GM03348 (cell line): ENCODE measurements around the gene SIRT7.
"Not testable (repeated sequence)": the region's sequence is repeated elsewhere in the genome, so short reads cannot be mapped to it uniquely, and the experiment has no call there.

Experiments used
- DNase-seq: peaks from one replicate; pipeline ENCODE4 v3.0.0; 2012; ENCODE audit warnings: low spot score

Gene SIRT7

DNA sequence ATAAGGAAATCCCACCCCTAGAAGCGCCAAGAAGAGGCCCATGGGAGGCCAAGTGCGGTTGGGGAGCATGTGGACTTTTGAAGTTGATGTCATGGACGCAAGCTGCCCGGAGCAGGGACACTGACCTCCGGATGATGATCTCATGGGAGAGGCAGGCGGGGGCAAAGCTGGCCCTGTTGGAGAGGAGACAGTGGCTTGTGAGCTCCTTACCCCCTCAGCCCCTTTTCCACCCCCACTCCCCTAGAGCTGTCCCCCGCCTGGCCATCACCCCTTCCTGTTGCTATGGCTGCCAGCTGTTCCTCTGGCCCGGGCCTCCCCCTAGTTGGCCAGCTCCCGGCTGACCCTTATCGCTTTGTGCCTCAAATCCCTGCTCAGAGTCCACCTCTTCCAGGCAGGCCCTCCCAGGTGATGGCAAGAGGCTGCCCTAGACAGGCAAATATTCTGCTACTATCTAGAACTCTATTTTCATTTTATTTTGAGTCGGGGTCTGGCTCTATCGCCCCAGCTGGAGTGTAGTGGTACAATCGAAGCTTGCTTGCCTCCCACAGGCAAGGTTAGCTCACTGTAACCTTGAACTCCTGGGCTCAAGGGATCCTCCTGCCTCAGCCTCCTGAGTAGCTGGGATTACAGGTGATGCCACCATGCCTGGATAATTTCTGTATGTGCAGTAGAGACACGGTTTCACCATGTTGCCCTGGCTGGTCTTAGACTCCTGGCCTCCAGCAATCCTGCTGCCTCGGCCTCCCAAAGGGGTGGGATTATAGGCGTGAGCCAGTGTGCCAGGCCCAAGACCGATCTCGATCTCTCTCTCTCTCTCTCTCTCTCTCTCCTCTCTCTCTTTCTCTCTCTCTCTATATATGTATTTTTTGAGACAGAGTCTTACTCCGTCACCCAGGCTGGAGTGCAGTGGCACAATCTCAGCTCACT, 36.4 kb upstream of the SIRT7 start:
- DNase-seq = no peak

DNA sequence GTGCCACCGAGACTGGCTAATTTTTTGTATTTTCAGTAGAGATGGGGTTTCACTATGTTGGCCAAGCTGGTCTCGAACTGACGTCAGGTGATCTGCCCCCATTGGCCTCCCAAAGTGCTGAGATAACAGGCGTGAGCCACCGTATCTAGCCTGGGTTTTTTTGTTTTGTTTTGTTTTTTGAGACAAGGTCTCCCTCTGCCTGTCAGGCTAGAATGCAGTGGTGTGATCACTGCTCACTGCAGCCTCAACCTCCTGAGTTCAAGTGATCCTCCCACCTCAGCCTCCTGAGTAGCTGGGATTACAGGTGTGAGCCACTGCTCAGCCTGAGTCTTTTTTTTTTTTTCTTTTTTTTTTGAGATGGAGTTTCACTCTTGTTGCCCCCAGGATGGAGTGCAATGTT, 35.5 kb upstream of the SIRT7 start:
- DNase-seq = not testable (repeated sequence)

DNA sequence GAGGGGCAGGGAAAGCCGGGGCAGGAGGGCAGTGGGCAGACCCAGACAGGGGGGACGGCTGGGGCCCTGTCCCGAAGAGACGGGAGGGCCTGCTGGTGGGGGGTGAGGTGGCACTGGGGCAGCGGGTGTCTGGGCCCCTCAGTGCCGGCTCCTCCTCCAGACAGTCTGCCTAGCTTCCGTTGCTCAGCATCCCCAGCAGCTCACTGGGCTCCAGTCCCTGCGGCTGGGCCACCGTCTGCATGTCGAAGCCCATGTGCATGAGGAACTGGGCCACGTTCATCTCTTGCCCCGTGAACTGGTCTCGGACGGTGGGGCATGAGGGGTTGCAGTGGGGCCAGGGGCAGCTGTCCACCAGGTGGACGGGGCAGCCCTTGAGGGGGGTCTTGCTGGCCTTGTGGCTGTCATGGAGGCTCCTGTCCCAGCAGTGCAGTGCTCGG, 34.8 kb upstream of the SIRT7 start:
- DNase-seq = no peak

DNA sequence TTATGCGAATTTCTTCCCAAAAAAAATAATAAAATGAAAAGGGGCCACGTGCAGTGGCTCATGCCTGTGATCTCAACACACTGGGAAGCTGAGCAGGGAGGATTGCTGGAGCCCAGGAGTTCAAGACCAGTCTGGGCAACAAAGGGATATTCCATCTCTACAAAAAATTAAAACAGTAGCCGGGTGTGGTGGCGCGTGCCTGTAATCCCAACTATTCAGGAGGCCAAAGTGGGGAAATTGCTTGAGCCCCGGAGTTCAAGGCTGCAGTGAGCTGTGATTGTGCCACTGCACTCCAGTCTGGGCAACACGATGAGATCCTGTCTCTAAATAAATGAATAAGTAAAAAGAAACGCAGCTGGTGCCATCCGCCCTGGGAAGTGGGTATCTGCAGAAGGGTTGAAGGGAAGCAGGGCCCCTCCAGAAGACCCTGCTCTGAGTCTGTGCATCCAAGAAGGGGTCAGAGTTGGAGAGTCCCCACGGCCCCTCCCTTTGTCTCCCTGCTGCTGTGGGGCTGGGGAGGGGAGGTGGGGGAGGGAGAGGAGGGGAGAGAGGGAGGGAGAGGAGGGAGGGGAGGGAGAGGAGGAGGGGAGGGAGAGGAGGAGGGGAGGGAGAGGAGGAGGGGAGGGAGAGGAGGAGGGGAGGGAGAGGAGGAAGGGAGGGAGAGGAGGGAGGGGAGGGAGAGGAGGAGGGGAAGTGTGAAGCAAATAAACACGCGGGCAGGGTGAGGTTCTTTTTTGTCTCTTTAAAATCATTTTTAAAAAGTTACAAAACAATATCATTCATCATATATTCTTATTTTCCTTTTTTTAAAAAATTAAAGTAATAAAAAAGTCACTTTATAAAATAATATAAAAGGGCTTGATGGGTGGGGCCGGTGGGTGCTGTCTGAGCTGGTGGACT, 34.1 kb upstream of the SIRT7 start:
- DNase-seq = no peak

DNA sequence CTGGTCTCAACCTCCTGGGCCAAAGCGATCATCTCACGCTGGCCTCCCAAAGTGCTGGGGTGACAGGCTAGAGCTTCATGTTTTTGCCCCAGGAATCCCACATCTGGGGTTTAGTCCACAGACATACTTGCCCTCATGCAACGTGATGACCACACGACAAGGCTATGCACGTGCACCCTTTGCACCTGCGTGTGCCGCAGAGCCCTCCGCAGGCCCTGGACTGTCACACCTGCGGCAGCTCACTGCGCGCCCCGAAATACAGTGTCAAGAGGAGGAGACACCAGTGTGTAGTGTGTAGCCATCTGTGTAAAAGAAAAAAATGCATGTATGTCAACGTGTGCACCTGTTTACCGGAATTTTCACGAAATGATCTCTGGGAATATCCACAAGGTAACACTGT, 32.5 kb upstream of the SIRT7 start:
- no peak for DNase-seq

DNA sequence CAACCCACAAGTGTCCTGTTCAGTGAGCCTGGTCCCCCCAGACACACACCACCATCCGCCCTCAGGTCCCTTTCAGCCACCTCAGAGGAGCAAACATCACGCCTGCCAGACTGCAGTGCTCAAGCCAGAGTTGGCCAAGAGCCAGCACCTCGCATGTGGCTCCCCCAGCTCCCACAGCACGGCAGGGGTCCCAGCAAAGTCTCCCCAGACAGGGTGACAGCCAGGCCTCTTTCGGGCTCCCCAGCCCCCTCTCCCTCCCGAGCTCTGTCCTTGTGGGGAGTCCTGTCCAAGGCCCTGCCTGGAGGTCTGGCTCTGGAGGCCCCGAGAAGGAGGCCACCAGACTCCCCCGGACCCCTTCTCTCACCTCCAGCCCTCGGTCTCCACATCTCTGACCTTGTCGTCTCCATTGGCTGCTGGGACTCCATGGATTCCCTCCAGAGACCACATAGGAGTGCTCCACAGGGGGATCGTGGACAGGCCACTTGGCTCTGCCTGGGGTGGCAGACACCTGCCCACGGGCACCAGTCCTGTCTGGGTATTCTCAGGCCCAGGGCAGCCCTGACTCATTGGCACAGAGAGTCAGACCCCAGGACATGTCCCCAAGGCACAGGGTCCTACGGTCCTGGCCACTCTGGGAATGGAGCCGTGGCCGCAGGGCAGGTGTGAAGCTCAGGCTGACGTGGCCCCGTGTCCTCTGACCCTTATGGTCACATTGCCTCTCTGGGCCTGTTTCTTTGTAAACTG, 30.8 kb upstream of the SIRT7 start:
- DNase-seq = no peak

DNA sequence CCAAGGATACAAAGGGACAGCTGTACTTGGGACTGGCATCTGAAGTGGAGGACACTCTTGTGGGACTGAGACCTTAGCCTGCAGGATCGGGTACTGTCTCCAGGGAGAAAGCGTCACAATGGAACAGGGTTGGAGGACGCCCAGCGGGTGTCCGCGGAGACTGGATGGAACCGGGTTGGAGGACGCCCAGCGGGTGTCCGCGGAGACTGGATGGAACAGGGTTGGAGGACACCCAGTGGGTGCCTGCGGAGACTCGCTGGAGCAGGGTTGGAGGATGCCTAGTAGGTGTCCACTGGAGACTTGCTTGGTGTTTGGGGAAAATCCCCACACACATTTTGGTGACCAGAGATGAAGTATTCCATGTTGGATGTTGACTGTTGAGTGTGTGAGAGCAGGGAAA, 29.2 kb upstream of the SIRT7 start, which contains the start of gene MYADML2:
TSS of gene MYADML2 (minus strand) at position 45 of the 400 bp plus-strand sequence. CDS start 5,492 bp downstream, outside the sequence.
- no peak for DNase-seq

DNA sequence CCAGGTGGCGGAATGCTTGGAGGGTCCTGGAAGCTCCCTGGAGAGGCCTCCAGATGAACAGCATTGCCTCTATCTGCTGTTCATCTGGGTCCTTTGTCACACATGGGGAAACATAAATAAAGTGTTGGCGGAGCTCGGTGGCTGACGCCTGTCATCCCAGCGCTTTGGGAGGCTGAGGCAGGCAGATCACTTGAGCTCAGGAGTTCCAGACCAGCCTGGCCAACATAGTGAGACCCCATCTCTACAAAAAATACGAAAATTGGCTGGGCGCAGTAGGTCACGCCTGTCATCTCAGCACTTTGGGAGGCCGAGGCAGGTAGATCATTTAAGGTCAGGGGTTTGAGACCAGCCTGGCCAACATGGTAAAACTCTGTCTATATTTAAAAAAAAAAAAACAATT, 26.9 kb upstream of the SIRT7 start:
- no peak for DNase-seq

DNA sequence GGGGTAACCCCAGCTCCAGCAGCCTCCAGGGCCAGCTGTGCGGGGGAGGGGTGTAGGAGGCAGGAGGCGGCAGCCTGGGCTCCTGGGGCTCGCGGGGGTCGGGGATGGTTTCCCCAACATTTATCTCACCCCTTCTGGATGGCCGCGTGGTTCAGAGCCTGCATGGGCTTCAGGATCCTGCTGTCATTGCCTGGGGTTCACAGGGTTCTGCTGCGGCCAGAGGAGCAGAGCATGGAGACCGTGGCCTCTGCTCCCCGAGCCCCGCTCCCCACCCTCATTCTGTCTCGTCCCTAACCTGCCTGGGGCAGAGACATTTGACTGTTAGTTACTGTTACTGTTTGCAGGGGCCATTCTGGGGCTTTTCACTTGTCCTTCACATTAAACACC, 24.2 kb upstream of the SIRT7 start:
- DNase-seq = no peak

DNA sequence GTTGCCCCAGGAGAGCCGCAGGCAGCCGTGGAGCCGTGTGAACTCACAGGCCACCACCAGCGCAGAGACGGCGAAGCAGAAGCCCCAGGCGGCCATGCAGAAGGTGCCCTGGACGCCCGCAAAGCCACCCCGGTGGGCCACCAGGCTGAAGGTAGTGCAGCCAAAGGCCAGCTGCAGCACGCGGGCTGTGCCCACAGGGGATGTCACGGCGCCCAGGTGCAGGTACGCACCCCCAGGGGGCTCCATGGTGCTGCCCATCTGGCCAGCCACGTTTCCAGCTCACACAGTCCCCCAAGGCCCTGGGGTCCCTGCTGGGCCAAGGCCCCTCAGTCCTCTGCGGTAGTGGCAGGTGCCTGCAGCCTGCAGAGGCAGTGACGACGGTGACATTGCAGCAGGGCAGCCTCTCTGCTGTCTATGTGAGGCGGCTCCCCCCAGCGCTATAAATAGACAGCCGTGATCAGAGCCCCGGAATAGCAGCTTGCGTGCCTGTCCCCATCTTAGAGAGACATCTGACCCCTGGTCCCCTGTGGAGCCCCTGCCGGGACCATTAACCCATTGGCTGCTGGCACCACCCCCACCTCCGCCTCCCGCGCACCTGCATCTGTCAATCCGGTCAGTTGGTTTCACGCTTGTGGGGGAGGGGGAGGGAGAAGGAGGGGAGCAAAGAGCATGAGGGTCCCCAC, 23.6 kb upstream of the SIRT7 start:
- DNase-seq = no peak

DNA sequence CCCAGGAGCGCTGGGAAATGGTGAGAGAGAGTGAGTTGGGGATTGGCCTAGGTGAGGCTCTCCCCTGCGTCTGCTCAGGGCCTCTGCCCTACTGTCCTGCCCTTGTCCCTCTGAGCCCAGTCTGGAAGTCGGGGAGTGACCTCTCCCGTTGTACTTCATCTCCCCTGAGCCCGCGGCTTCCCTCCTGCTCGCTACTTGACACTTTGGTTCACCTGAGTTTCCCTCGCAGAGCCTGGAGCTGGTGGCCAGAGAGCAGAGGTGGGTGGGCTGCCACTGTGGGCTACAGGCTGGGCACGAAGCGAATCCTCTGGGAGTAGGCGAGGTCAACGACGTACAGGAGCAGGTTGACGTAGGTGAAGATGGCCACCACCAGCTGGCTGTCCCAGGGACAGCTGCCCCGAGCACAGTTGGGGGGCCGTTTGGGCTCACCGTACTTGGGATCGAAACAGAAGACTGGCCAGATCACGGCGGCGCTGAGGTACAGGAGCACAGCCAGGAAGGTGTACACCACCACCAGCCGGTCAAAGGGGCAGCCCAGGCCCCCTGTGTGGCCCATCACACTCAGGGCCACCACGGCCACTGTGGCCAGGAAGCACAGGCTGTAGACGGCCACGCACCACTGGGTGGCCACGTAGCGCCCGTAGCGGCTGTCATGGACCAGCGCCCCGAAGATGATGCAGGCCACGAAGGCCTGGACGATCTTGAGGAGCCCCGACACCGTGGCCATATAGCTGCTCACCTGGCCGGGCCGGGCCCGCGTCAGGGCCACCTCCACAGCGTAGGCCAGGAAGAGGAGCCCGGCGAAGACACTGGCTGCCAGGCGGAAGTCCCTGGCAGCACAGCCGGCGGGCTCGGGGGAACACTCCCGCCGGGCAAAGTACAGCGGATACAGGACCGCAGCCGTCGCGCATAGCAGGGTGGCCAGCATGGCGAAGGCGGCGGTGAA, 22.8 kb upstream of the SIRT7 start:
- DNase-seq = no peak

DNA sequence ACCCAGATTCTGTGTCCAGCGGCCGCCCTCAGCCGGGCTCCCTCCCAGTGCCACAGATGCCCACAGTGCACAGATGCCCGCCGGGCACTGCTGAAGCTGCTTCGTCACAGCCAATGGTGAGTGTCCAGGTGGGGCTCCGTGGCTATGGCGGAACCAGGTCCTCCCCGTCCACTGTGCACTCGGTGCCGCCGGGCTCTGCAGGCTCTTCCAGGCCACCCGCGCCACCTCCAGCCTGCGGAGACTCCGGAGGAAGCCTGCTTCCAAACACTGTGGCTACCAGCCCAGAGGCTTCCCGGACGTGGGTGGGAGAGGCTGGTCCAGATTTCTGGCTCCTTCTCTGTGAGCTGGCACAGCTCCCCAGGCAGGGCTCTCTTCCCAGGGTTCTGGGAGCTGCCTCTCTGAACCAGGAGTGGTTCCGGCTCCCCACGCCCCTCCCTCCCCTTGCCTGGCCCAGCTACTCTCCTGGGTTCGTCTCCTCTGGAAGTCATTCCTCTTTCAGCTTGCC, 22.0 kb upstream of the SIRT7 start:
- DNase-seq = peak; percentile 77

DNA sequence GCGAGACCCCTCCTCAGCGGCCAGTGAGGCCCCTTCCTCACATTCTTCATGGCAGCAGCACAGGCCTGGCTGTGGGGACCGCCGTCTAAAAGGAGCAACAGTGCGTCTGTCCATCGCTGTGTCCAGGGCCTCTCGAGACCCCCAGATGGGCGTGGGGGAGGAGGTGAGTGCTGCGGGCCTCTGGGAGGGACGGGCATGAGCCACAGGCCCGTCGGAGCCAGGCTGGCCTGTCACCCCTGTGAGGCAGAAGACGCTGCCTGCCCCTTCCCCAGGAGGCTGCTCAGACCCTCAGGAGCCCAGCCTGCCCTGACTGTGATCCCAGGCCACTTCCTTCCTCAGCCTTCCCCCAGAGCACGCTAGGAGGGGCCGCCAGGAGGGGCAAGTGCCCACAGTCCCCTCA, 21.2 kb upstream of the SIRT7 start:
- DNase-seq = no peak

DNA sequence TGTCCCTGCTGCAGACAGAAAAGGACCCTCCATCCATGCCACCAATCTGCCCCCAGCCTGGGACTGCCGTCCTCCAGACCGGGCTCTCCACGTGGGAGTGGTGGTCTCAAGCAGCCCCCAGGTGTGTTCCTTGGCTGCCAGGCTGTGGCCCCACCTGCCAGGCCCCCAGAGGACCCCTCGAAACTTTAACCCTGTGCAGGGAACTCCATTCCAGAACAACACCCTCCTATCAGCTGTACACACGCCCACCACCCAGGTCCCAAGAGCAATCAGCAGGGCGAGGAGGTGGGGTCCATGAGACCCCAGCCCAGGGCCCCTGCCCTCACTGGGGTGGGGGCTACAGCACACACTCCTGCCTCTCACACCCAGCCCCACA, 17.7 kb upstream of the SIRT7 start:
- no peak for DNase-seq

DNA sequence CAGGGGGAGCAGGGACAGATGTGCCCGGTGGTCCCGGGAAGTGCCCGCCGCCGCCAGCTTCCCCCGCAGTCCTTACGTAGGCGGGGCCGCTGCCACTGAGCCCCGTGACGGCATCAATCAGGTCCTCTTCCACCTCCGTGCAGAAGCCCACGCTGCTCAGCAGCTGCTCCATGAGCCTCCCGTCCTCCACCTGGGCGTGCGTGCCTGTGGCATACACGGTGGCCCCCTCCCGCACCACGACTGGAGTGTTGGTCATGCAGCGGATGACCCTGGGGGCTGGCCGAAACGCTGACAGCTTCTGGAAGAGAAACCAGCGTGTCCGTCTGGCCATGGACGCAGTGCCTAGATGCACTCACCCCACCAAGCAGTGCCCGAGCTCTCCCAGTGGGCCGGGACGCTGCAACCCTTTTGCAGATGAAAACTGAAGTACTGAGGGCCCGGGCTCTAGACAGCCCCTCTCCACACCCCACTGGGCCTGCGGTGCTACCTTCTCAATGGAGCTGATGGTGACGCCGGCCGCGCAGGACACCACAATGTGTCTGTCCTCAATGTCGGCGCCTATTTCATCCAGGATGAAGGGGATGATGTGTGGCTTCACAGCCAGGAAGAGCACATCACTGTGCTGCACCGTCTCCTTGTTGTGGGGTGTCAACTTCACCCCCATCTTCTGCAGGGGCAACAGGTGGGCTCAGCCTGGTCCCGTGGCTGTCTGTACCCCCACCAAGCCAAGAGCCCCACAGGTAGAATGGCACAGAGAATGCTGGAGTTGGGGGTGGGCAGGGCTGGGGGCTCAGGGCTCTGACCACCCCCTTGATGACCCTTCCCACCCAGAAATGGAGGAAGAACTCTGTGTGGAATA, 17.1 kb upstream of the SIRT7 start:
- DNase-seq = no peak

DNA sequence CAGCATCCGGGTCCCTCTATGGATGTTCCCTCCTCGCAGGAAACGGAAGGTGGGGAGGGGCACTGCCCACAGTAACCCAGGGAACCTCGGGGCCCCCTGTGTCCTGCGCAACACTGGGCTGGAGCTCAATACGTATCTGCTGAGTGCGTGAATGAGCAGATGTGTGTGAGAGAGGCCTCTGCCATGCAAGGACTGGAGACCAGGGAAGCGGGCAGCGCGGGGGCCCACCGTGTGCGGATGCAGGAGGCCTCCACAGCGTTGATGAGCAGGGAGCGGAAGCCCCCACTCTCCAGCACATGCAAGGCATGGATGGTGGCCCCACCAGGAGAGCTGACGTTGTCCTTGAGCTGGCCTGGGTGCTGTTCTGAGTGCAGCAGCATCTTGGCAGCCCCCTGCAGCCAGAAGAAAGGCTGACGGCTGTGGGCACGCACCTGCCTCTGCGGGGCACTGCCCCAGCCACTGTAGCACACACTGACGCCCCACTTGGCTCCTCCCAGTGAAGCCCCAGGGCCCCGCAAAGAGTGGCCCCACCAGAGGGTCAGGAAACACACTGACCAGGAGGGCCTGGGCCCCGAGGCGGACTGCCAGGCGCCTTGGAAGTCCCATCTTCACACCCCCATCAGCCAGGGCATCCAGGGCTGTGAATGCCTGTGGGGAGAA, 16.3 kb upstream of the SIRT7 start:
- DNase-seq = no peak

DNA sequence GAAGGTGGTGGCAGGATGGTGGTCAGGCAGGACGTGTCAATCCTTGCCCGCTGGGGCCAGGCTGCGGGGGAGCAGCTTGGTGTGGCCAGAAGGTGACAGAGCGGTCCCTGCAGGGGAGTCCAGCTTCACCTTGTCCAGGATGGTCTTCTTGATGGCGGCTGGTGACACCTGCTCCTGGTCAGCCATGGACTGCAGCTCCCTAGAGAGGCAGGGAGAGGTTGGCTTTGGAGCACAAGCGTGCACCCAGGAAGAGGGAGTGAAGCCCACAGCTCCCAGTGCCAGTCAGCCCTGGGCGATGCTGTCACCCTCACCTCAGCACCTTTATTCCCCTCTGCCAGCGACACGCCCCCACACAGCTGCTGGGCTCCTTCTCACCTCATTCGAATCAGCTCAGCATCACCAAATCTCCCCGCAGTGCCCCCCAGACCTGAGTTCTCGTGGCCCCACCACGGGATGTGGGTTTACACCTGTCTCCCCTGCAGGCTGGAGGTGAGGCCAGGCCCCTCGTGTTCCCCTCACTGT, 15.3 kb upstream of the SIRT7 start:
- DNase-seq = no peak

DNA sequence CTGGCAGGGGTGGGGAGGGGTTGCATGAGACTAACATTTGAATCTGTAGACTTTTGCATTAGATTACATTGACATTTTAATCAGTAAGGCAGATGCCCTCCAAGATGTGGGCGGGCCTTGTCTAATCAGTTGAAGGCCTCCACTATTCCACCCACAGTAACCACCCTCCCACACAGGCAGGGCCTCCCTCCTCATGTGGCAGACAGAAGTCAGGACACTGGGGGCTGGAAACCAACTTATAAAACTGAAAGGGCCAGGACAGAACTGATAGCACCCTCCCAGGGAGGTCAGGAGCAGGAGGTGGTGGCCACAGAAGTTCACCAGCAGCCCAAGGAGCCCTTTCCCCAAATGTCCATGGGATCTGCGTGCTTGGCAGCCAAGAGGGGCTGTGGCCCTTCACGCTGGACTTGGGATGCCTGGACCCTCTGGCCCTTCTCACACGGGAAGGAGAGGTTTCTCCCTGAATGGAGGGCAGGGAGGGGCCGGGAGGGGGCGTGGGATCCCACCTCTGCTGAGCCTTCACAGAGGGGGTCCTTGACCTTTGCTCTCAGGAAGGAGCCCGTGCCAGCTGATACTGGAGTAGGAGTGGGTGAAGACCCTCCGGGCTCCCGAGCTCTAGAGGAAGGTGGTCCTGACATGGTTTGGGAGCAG, 14.5 kb upstream of the SIRT7 start:
- DNase-seq = no peak
